ENCODE data around the gene SPCS2. TPM values are rescaled to one million over a fixed set of nuclear protein-coding genes. Genes with fewer than 3 reads are reported as not detected.

SPCS2 gene
- total RNA-seq: 20.1 and 26.0 TPM in 2 replicates

GRCh38 chr11:74948898-74949752, at the start of gene SPCS2, which contains the start of gene XRRA1:
SPCS2 (plus strand) TSS chr11:74949266; CDS start chr11:74949286, 20 bp downstream.
XRRA1 (minus strand) TSS chr11:74949091; CDS start chr11:74940878, 8,213 bp downstream.

DNA sequence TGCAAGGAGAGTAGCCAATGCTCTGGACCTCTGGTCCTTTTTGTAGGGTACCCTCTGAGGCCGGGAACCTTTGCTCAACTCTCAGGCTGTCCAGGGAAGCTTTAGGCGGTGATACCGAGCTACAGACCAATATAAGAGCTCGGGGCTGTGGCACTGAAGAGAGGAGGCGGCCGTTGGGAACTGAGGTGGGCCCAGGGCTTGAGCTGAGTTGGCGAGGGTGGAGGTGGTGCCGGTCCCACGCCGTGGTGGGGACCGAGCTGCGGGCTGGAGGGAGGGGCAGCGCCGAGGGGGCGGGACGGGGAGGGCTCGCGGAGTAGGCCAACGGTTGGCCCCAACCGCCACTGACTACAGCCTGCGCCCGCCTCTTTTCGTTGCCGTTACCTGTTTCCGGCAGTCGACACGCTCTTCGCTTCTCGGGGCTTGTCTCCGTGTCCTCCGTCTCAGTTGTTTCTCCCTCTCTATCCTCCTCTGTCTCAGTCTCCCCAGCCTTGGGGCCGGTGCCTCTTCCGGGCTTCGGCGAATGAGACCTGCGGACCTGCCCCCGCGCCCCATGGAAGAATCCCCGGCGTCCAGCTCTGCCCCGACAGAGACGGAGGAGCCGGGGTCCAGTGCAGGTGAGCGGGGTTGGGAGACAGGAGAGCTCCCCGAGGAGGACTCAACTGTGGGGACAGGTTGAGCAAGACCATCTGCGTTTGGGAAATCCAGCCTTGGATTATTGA, 39.6 kb downstream of the SPCS2 start, which contains the start of gene NEU3:
Gene NEU3 (plus strand): TSS at position 393 of the 719 bp plus-strand sequence. CDS start 128 bp downstream, at position 521.

Other genes with a start within 250 kb of the SPCS2 start
- gene CHRDL2, start 217.8 kb upstream of the SPCS2 start, total RNA-seq: not detected in 2 replicates
- gene RNF169, start 200.4 kb upstream of the SPCS2 start, total RNA-seq: 19.8 and 23.7 TPM in 2 replicates
- 5.2 and 10.8 TPM in 2 replicates for gene XRRA1, start 175 bp upstream of the SPCS2 start, total RNA-seq
- gene NEU3, start 39.7 kb downstream of the SPCS2 start, total RNA-seq: 7.0 and 8.1 TPM in 2 replicates
- not detected in 2 replicates for gene OR2AT4, start 147.6 kb downstream of the SPCS2 start, total RNA-seq
- gene SLCO2B1, start 201.8 kb downstream of the SPCS2 start, total RNA-seq: 0.06 and 0.13 TPM in 2 replicates